ENCODE data around the gene TIAM2. TPM values are rescaled to one million over a fixed set of nuclear protein-coding genes. Genes with fewer than 3 reads are reported as not detected.

TIAM2 gene
- total RNA-seq, 4 donors from 2014 or later = 4.8 to 11.4 (median 6.7) TPM

DNA sequence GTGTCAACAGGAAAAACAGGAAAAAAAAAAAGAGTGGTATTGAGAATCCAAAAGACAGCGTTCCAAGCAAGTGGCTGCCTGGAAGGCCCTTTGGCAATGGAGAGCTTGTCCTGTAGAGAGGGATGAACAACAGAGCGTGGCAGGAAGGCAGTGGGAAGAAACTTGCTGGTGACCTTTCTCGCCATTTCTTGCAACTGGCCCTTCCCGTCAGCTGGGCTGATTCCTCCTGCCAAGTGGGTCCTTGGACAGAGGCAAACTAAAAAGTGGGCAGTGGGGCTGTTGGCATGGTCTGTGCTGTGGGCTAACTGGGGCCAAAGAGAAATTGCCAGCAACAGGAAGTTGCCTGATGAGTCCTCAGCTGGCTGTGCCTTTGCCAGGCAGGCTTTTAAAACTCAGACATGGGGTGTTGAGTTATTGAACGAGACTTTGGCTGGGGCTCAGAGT, 224.8 kb downstream of the TIAM2 start:
- peak overlapping the region; percentile 45 for H3K27ac ChIP-seq
- H3K9me3 ChIP-seq = no peaks in the 10 kb centered on the region
- no peak overlapping the region for H3K4me3 ChIP-seq
- peaks cover 6% of the 10 kb centered on the region for H3K4me1 ChIP-seq
- WGBS = 51% methylated on average over 4 of the region's 5 CpGs
- peak in 1 of 2 donors; percentile 65 for DNase-seq (ENCODE audit: low spot score in 2 of 2)
- H3K27me3 ChIP-seq = no peaks in the 10 kb centered on the region
- H3K36me3 ChIP-seq = no peaks in the 10 kb centered on the region
- TF ChIP-seq, protein P1, sequence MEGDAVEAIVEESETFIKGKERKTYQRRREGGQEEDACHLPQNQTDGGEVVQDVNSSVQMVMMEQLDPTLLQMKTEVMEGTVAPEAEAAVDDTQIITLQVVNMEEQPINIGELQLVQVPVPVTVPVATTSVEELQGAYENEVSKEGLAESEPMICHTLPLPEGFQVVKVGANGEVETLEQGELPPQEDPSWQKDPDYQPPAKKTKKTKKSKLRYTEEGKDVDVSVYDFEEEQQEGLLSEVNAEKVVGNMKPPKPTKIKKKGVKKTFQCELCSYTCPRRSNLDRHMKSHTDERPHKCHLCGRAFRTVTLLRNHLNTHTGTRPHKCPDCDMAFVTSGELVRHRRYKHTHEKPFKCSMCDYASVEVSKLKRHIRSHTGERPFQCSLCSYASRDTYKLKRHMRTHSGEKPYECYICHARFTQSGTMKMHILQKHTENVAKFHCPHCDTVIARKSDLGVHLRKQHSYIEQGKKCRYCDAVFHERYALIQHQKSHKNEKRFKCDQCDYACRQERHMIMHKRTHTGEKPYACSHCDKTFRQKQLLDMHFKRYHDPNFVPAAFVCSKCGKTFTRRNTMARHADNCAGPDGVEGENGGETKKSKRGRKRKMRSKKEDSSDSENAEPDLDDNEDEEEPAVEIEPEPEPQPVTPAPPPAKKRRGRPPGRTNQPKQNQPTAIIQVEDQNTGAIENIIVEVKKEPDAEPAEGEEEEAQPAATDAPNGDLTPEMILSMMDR (IDR thresholded peaks at IDR 0.05) = no peak
- TF ChIP-seq EP300 (IDR thresholded peaks at IDR 0.05) (no peak), POLR2A (IDR thresholded peaks at IDR 0.05) (no peak), POLR2AphosphoS5 (IDR thresholded peaks at IDR 0.05) (no peak)

DNA sequence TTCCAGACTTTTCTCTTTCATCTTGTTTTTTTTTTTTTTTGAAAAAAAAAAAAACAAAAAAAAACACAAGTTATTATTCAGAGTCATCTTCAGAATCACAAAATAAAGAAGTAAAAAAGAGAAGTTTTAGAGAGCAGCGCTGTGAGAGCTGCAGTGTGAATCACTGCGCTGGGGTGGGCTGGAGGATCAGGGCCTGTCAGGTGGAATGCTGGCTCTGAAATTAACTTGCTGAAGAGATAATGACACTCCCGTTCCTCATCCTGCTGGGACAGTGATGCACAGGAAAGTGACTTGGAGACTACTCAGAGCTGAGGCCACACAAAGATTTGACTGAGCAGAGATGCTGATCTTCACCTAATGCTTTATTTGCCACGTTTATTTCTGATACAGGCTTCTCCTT, 226.0 kb downstream of the TIAM2 start:
- DNase-seq (ENCODE audit: low spot score in 2 of 2) = no peak
- H3K27me3 ChIP-seq = no peaks in the 10 kb centered on the region
- no peak overlapping the region for H3K4me3 ChIP-seq
- no peaks in the 10 kb centered on the region for H3K9me3 ChIP-seq
- TF ChIP-seq EP300 (IDR thresholded peaks at IDR 0.05) (no peak), POLR2A (IDR thresholded peaks at IDR 0.05) (no peak), POLR2AphosphoS5 (IDR thresholded peaks at IDR 0.05) (no peak)
- TF ChIP-seq, protein P1 (IDR thresholded peaks at IDR 0.05) = no peak
- H3K4me1 ChIP-seq = peaks cover 6% of the 10 kb centered on the region
- H3K36me3 ChIP-seq = no peaks in the 10 kb centered on the region
- 83% methylated on average over 4 of the region's 4 CpGs for WGBS
- H3K27ac ChIP-seq = no peak overlapping the region

DNA sequence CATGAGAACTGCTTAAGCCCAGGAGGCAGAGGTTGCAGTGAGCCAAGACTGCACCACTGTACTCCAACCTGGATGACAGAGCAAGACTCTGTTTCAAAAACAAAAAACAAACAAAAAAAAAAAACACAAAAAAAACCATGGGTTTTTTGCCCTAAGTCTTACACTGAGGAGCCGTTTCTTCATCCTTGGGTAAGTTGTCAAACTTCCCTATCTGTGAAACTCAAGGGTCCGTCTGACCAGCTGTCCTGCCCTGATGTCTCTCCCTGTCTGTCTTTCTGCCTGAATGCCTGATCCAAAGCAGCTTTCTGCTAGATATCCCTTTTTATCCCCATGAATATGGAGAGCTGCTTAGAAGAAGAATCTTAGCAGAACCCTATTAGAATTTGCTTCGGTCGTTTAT, 227.4 kb downstream of the TIAM2 start:
- H3K9me3 ChIP-seq = no peaks in the 10 kb centered on the region
- H3K36me3 ChIP-seq = no peaks in the 10 kb centered on the region
- no peak for DNase-seq (ENCODE audit: low spot score in 2 of 2)
- H3K27ac ChIP-seq = no peak overlapping the region
- TF ChIP-seq POLR2AphosphoS5 (IDR thresholded peaks at IDR 0.05) (no peak), EP300 (IDR thresholded peaks at IDR 0.05) (no peak), POLR2A (IDR thresholded peaks at IDR 0.05) (no peak)
- TF ChIP-seq, protein P1 (IDR thresholded peaks at IDR 0.05) = no peak
- H3K27me3 ChIP-seq = no peaks in the 10 kb centered on the region
- peaks cover 6% of the 10 kb centered on the region for H3K4me1 ChIP-seq
- WGBS = 93% methylated on average over 4 of the region's 4 CpGs
- H3K4me3 ChIP-seq = no peak overlapping the region

DNA sequence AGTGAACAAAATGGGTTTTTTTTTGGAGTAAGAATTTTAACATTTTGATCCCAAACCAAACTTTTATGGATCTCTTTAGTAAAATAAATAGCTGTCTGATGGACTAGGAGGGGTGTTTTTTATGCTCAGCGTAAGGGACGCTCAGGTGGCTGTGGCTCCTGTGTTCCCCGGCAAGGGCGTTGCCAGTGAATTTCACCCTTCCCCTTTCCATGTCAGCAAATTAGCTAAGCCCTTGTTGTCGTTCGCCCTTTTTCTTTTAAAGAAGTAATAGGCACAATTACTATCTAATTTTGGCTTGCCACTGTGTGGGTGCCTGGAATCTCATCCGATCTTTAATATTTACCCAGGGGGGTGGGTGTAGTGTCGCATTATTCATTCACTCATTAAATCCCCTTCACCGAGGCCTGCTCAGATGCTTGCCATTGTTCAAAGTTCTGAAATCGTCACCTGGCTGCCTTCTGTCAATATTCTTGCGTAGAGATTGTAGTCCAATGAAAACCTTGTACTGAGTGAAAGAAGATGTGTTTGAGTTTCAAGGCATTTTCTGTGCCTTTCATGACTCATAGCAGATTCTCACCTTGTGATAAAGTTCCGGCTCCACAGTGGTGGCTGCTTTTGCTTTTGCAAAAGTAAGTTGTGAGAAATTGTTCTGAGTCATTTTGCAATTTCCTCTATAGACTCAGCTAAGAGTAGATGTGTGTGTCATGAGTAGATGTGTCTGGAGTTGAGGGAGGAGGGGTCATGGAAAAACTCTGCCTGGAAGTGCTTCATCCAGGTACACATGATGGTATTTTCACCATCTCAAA, 228.7 kb downstream of the TIAM2 start:
- H3K4me1 ChIP-seq = peaks cover 18% of the 10 kb centered on the region
- no peak overlapping the region for H3K27ac ChIP-seq
- TF ChIP-seq, protein P1 (IDR thresholded peaks at IDR 0.05) = no peak
- no peak for TF ChIP-seq EP300 (IDR thresholded peaks at IDR 0.05)
- H3K27me3 ChIP-seq = no peaks in the 10 kb centered on the region
- no peak overlapping the region for H3K4me3 ChIP-seq
- no peaks in the 10 kb centered on the region for H3K9me3 ChIP-seq
- peak in 1 of 2 donors; percentile 37 for DNase-seq (ENCODE audit: low spot score in 2 of 2)
- 64% methylated on average over 12 of the region's 12 CpGs for WGBS
- no peaks in the 10 kb centered on the region for H3K36me3 ChIP-seq

DNA sequence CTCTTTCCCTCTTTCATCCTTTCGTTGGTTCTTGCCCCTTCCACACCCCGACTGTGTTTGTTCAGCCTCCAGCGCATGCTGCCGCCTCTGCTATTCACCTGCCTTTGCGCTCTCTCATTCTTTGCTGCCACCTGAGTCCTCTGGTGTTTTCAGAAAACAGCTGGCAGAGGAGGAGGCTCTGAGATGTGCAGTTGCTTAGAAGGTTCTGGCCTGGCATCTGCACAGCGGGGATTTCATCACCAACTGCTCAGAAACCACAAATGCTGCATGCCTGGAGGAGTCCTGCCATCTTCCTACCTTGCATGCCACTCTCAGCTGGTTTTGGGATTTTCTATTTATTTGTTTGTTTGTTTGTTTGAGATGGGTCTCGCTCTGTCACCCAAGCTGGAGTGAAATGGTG, 229.5 kb downstream of the TIAM2 start:
- no peak for DNase-seq (ENCODE audit: low spot score in 2 of 2)
- Histone ChIP-seq H3K36me3 (no peaks in the 10 kb centered on the region), H3K4me3 (no peak overlapping the region), H3K27me3 (no peaks in the 10 kb centered on the region), H3K27ac (no peak overlapping the region), H3K4me1 (peaks cover 18% of the 10 kb centered on the region), H3K9me3 (no peaks in the 10 kb centered on the region)
- 72% methylated on average over 7 of the region's 7 CpGs for WGBS
- TF ChIP-seq, protein P1 (IDR thresholded peaks at IDR 0.05) = no peak
- no peak for TF ChIP-seq POLR2A (IDR thresholded peaks at IDR 0.05)
- TF ChIP-seq POLR2AphosphoS5 (IDR thresholded peaks at IDR 0.05) = no peak
